Germinal center (tissue), 1 donor: ENCODE data around the gene RPP40.
"Not testable (repeated sequence)": the region's sequence is repeated elsewhere in the genome, so short reads cannot be mapped to it uniquely, and the experiment has no call there.

ENCODE experiments used
- DNase-seq: peaks from one replicate; pipeline ENCODE4 v3.0.0; 2012; ENCODE audit warnings: mixed read lengths, low spot score

The RPP40 gene

GRCh38 chr6:5014072-5014561, 10.3 kb upstream of the RPP40 start:
- DNase-seq: no peak

- DNase-seq: no peak
Measured at GRCh38 chr6:5012519-5012918, 8.7 kb upstream of the RPP40 start.

- no peak for DNase-seq
Measured at GRCh38 chr6:5011346-5011745, 7.5 kb upstream of the RPP40 start.

DNA sequence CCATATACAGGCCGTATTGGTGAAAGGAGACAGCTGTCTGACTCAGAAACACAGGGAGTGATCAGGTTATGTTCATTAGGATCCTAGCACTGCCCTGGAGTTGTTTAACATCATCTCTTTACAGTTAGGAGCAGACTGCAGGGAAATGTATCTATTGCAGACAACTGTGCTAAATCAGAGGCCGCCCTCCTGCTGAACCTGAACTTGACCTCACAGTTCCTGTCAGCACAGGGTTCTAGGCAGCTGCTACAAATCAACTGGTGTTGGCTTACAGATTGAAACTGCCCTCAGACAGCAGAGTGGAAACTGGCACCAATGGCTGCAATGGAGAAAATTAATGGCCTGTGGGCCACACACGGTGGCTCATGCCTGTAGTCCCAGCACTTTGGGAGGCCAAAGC, 3.7 kb upstream of the RPP40 start:
- DNase-seq: no peak

DNA sequence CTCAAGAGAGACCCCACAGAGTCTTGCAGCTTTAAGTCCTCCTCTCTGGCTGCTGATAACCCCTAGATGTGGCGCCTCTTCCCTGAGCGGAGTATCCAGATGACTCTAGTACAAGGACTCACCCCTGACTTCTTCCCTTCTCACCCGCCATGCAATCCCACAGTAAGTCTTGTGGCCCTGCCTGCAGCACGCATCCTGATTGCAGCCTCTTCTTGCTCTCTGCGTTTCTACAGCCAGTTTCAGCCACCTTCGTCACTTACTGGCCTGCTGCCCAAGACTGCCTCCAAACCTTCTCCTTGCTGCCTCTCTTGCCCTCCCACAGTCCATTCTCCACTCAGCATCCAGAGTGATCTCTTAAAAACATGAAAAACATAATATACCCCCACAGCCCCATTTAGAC, 2.4 kb upstream of the RPP40 start:
- no peak for DNase-seq

DNA sequence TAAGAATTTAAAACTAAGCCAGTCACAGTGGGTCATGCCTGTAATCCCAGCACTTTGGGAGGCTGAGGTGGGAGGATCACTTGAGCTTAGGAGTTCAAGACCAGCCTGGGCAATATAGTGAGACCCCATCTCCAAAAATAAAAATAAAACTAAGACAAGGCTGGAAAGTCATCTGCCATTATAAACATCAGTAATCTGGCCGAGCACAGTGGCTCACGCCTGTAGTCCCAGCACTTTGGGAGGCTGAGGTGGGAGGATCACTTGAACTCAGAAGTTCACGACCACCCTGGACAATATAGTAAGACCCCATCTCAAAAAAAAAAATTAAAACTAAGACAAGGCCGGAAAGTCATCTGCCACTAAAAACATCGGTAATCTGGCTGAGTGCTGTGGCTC, 1.2 kb upstream of the RPP40 start:
- not testable (repeated sequence) for DNase-seq

DNA sequence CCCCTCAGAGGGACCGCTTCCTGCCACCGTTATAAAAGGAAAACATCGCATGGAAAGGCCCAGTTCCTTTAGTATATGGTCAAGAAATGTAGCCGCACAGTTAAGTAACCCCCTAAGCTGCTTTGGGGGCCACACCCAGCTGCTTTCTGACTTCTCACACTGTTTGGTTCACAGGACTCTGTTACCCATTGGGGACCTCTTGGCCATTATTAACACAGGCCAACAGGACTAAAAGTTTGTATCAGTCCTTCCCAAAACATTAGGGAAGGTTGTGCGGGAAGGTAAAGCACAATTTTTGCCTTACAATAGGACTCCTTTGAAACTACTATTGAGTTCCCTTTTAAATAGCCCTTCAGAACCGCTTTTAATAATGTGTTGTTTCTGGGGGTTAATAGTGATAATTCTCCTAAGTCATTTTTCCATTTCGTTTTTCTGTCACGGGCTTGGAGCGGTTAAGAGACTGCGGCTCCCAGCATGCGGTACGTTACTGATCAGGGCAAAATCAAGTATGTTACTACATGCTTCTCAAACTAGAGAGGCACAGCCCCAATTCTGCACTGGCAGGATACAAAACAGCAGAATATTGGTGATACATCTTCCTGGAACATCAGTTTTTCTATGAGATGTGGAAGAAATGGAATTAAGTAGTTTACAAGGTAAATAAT, 668 bp upstream of the RPP40 start:
- no peak for DNase-seq

DNA sequence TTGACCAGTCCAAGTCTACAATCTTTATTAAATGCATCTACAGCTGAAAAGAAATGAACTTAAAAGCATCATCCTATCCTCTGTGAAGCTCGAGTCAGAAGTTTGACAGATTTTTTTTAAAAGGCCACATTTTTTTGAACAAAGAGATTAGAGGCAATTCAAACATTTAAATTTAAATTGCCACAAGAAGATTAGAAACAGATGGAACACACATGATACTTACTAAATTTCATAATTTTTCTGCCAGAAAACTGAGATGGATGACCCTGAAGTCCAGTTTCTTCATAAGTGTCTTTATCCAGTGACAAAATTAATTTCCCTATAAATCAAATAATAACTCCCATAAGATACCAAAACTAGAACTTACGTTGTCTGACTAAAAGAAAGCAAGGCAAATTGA, 4.3 kb downstream of the RPP40 start:
- no peak for DNase-seq

GRCh38 chr6:4997862-4998261, 6.0 kb downstream of the RPP40 start:
- DNase-seq: no peak

DNA sequence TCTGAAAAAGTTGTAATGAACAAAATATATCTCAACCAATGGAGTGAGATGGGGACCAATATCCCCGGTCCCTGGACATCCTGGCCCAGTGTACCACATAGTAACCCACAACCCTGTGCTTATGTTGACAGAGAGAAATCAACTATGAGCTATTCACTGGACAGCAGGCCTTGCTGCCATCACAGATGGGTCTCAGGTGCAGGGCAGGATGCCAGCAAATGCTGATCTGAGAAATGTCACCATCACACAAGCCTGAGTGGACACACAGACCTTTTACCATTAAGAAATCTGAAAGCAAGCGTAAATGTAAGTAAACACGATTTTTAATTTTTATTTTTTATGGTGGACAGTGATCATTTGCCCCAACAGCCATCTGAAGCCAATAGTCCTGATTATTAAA, 9.1 kb downstream of the RPP40 start:
- no peak for DNase-seq

DNA sequence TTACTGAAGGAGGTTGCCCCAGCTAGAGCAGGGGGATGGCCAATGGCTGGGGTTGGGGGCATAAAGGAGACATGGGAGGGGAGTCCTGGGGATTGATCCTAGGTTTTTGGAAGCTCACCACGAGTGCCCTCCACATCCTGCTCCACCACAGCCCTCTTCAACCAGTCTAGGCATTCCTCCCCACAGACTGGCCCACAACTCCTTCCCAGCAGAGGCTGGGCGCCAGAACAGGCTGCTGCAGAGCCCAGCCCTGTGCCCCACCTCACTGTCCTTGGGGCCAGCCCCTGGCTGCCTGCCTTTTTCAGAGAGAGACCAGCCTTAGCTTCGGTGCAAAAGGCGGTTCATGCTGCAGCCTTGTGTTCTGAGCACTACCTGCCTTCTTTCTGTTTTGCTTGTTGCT, 16.4 kb downstream of the RPP40 start:
- no peak for DNase-seq

DNA sequence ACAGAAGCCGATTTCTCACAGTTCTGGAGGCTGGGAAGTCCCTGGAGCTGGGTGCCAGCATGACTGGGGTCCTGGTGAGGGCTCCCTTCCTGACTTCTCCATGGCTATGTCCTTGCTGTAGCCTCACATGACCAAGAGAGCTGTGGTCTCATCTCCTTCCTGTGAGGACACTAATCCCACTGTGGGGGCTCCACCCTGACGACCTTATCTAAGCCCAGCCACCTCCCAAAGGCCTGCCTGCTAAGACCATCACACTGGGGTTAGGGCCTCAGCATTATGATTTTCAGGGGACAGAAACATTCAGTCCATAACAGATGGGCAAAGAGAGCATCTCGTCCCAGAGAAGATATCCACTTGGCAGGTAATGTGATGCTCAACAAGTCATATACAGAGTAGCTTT, 16.8 kb downstream of the RPP40 start:
- no peak for DNase-seq

- DNase-seq: no peak
Measured at GRCh38 chr6:4983322-4983721, 20.5 kb downstream of the RPP40 start.

DNA sequence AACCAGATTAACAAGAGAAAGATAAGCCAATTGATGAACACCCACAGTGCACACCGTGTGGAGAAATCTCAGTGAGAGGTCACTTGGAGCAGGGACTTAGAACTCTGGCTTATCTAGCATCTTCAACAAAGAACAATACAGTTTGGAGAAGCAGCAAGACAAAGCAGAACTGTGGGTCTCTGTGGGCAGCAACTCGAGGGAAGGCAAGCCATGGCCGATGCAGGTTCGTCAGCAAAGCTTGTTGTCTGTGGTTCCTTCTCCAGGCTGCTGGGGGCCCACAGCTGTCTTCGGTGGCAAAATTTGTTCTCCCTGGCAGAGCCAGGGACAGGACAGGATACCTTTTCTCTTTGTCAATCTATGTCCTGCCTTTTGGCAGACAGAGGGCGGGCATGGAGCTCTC, 22.1 kb downstream of the RPP40 start:
- no peak for DNase-seq

GRCh38 chr6:4979426-4979825, 24.4 kb downstream of the RPP40 start:
- no peak for DNase-seq

DNA sequence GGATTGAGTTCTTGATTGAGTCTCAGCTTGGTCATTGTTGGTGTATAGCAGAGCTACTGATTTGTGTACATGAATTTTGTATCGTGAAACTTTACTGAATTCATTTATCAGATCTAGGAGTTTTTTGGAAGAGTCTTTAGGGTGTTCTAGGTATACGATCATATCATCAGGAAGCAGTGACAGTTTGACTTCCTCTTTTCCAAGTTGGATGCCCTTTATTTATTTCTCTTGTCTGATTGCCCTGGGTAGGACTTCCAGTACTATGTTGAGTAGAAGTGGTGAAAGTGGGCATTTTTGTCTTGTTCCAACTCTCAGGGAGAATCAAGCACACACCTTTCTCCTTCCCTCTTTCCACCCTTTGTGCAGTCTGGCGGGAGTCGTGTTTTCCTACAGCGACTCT, 26.4 kb downstream of the RPP40 start:
- DNase-seq: no peak

- DNase-seq: no peak
Measured at GRCh38 chr6:4975506-4975905, 28.3 kb downstream of the RPP40 start.

DNA sequence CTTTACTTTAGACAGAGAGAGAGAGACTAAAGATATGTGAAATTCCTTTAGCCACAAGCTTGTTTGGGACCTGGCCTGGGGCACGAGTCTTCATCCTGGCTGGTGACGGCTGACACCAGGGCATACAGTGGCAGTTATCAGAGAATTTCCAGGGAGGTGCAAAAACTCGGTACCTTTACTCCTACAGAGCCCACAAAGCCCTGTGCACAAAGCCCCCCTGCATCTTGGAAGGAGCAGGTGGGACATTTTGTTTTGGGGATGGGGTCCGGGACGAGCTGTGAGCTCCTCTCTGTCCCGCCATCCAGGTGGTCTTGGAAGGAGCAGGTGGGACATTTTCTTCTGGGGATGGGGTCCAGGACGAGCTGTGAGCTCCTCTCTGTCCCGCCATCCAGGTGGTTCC, 28.9 kb downstream of the RPP40 start:
- DNase-seq: no peak

- DNase-seq: no peak
Measured at GRCh38 chr6:4973982-4974745, 29.7 kb downstream of the RPP40 start.

DNA sequence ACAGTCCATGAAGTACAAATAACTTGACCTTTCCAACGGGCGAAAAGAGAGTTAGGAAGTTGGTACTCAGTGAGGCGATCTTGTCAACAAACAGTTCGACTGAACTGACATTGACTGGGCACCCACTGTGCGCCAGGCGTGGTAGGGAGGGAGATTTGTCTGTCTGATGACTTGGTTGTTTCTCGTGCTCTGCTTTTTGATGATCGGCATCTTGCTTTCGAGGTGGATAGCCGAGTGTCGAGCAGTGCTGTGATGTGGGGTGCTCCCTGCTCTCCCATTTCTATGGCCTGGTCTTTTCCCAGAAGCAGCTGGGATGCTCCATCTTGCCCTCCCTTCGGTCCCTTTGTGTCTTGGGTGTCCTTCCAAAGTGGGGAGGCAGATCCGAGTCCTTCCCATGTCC, 30.4 kb downstream of the RPP40 start:
- DNase-seq: no peak

- DNase-seq: no peak
Measured at GRCh38 chr6:4972438-4972837, 31.4 kb downstream of the RPP40 start.

DNA sequence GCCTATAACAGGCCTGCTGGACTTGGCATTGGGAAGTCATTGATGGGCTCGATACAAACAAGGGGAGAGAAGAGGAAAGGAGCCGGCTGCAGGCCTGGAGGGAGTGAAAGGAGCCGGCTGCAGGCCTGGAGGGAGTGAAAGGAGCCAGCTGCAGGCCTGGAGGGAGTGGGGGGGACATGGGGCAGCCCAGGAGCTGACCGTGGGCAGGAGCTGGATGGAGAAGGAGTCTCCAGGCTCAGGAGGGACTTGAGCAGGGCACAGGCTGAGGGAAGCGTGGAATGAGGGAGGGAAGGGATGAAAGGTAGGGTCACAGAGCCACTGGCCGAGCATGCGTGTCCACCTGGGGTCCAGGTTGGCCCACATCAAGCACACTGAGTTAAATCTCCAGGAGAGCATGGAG, 32.0 kb downstream of the RPP40 start:
- DNase-seq: no peak

GRCh38 chr6:4970739-4971395, 33.0 kb downstream of the RPP40 start:
- DNase-seq: no peak
